OCI-LY3 (cell line): Measurements from ENCODE around the gene LCE1D.

Source experiments
- CTCF ChIP-seq: fragments of 200-600, 300-600 bp; sonication (generic); IDR thresholded peaks from 2 replicates; pipeline ENCODE4 v1.5.1; 2014; ENCODE audit warnings: antibody characterized with exemption, low read length, low read depth
- EZH2phosphoT487 ChIP-seq: fragments of 200-600 bp; shearing (Covaris generic); IDR thresholded peaks from 2 replicates; pipeline ENCODE4 v1.6.1; 2018; ENCODE audit warnings: antibody characterized with exemption, mixed run types, low read depth

DNA sequence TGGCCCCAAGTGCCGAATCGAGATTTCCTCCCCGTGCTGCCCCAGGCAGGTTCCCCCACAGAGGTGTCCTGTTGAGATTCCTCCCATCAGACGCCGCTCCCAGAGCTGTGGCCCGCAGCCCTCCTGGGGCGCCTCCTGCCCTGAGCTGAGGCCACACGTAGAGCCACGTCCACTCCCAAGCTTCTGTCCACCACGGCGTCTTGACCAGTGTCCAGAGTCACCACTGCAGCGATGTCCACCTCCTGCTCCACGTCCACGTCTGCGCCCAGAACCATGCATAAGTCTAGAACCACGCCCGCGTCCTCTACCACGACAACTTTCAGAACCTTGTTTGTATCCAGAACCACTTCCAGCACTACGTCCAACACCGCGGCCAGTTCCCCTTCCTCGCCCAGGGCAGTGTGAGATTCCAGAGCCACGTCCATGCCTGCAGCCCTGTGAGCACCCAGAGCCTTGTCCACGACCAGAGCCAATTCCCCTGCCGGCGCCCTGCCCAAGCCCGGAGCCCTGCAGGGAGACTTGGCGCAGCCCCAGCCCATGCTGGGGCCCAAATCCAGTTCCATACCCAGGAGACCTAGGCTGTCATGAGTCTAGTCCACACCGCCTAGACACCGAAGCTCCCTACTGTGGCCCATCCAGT, 35.9 kb upstream of the LCE1D start:
- TF ChIP-seq CTCF: no peak
- TF ChIP-seq EZH2phosphoT487: no peak
